ENCODE measurements around the gene SDF2. TPM values are rescaled to one million over a fixed set of nuclear protein-coding genes. Genes with fewer than 3 reads are reported as not detected.

SDF2 gene
- total and polyA plus RNA-seq, 2 of the 4 experiments (the other 2 are of a cell fraction) = 76.0 to 81.7 TPM

DNA sequence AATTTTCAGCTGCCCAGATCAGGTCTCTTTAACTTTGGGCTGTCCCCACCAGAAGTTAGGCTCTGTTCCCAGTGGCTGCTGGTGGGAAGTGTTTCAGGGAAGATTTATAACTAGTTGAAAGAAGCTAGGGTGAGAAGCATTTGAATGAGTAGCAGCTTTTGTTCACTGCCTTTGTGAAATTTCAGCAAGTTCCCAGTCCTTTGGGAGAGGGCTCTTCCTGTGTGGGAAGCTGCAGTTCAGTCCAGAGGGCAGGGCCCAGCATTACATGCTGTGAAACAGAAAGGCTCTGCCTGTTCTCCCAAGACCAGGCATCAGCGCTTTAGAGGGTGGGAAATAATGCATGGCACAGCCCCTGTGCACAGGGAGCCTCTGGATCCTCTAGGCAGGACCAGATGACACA lies 32.2 kb upstream of the SDF2 start:
- POLR2A ChIA-PET (ENCODE audit: unreplicated experiment) = no interaction called here
- Histone ChIP-seq H3K9me1 (ENCODE audit: insufficient read depth, low read length) (0 out of 2 replicates have a peak, but pooled peaks cover 10% of the 10 kb centered on the region), H2AK9ac (replicated peaks; ENCODE audit: low read depth, low read length, poor library complexity) (no peak overlapping the region), H2BK15ac (ENCODE audit: low read depth, low read length) (no peak overlapping the region), H3K4me3 (ENCODE audit: insufficient read depth, low read depth, low read length) (no peak overlapping the region), H3K18ac (ENCODE audit: low read depth, low read length) (no peak overlapping the region), H4K8ac (ENCODE audit: low read depth in 2 of 2, low read length in 2 of 2) (no peak overlapping the region), H3K4ac (ENCODE audit: low read depth, low read length) (no peak overlapping the region), H4K20me1 (ENCODE audit: insufficient read depth, low read length) (peaks cover 3% of the 10 kb centered on the region), H2AK5ac (ENCODE audit: low read depth, low read length) (no peak overlapping the region), H3K23ac (ENCODE audit: low read depth, low read length) (no peak overlapping the region), H3K4me2 (ENCODE audit: low read depth, low read length) (no peak overlapping the region), H3K9me3 (ENCODE audit: control insufficient read depth, insufficient read depth, low read length) (no peaks in the 10 kb centered on the region), H3K14ac (replicated peaks; ENCODE audit: low read depth, low read length) (no peak overlapping the region), H4K5ac (ENCODE audit: low read depth, low read length) (no peak overlapping the region), H3K4me1 (ENCODE audit: control insufficient read depth, insufficient read depth, low read length) (no peaks in the 10 kb centered on the region), H2BK20ac (ENCODE audit: low read depth, low read length) (no peak overlapping the region), H3K36me3 (ENCODE audit: control insufficient read depth, insufficient read depth, low read length) (peaks cover 73% of the 10 kb centered on the region), H3K56ac (ENCODE audit: extremely low read depth, insufficient read depth, low read length) (no peak overlapping the region), H3K79me1 (ENCODE audit: low read depth in 1 of 2, low read length in 2 of 2) (peaks cover under 1 to 11% of the 10 kb centered on the region in 2 experiments; a peak in 1 of 4 replicates), H4K91ac (ENCODE audit: insufficient read depth, low read depth, low read length) (no peak overlapping the region), H2BK5ac (ENCODE audit: low read depth, low read length, poor library complexity, severe bottlenecking) (no peak overlapping the region), H3K27me3 (ENCODE audit: control insufficient read depth, insufficient read depth, low read length) (no peaks in the 10 kb centered on the region), H2BK120ac (ENCODE audit: low read depth, low read length) (no peak overlapping the region), H3K27ac (ENCODE audit: insufficient read depth, low read length) (no peak overlapping the region), H3K9ac (ENCODE audit: low read depth, low read length) (no peak overlapping the region), H2AFZ (replicated peaks; ENCODE audit: low read length, poor library complexity) (no peak overlapping the region)
- TF ChIP-seq SMC3 (IDR thresholded peaks at IDR 0.05; ENCODE audit: low read depth, low read length) (no peak), POLR2A (IDR thresholded peaks at IDR 0.05; ENCODE audit: low read depth, low read length) (no peak), RCOR1 (IDR thresholded peaks at IDR 0.05; ENCODE audit: insufficient replicate concordance, low read length) (no peak), NFE2L2 (IDR thresholded peaks at IDR 0.05; ENCODE audit: low read depth, low read length) (no peak), MAFK (IDR thresholded peaks at IDR 0.05; ENCODE audit: low read depth, low read length) (no peak)
- TF ChIP-seq, protein P1, sequence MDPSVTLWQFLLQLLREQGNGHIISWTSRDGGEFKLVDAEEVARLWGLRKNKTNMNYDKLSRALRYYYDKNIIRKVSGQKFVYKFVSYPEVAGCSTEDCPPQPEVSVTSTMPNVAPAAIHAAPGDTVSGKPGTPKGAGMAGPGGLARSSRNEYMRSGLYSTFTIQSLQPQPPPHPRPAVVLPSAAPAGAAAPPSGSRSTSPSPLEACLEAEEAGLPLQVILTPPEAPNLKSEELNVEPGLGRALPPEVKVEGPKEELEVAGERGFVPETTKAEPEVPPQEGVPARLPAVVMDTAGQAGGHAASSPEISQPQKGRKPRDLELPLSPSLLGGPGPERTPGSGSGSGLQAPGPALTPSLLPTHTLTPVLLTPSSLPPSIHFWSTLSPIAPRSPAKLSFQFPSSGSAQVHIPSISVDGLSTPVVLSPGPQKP (IDR thresholded peaks at IDR 0.05; ENCODE audit: borderline replicate concordance, low read depth, low read length) = no peak
- TF ChIP-seq, protein P2, sequence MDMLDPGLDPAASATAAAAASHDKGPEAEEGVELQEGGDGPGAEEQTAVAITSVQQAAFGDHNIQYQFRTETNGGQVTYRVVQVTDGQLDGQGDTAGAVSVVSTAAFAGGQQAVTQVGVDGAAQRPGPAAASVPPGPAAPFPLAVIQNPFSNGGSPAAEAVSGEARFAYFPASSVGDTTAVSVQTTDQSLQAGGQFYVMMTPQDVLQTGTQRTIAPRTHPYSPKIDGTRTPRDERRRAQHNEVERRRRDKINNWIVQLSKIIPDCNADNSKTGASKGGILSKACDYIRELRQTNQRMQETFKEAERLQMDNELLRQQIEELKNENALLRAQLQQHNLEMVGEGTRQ (IDR thresholded peaks at IDR 0.05; ENCODE audit: low read depth, low read length) = no peak
- TF ChIP-seq, protein P3, sequence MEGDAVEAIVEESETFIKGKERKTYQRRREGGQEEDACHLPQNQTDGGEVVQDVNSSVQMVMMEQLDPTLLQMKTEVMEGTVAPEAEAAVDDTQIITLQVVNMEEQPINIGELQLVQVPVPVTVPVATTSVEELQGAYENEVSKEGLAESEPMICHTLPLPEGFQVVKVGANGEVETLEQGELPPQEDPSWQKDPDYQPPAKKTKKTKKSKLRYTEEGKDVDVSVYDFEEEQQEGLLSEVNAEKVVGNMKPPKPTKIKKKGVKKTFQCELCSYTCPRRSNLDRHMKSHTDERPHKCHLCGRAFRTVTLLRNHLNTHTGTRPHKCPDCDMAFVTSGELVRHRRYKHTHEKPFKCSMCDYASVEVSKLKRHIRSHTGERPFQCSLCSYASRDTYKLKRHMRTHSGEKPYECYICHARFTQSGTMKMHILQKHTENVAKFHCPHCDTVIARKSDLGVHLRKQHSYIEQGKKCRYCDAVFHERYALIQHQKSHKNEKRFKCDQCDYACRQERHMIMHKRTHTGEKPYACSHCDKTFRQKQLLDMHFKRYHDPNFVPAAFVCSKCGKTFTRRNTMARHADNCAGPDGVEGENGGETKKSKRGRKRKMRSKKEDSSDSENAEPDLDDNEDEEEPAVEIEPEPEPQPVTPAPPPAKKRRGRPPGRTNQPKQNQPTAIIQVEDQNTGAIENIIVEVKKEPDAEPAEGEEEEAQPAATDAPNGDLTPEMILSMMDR (conservative IDR thresholded peaks at IDR 0.05; ENCODE audit: low read depth, low read length) = no peak
- intact Hi-C loops (cut with micrococcal nuclease) (no loop called here), dilution Hi-C loops (cut with HindIII; ENCODE audit: low sequenced_read_pairs, unreplicated experiment) (no loop called here), in situ Hi-C loops (cut with MboI; ENCODE audit: low sequenced_read_pairs) (no loop called here)
- no peak for DNase-seq
- ATAC-seq (ENCODE audit: low read depth) = no peak
- 100% methylated on average over 1 of the region's 1 CpG; no CpG with 5 or more reads in 1 of the 2 experiments for WGBS, 2 experiments (ENCODE audit: extremely low coverage in 2 of 2, insufficient read length in 1 of 2)
- CTCF ChIA-PET = no interaction called here
- BruUV-seq (replicated peaks) = no TSS peak
